ENCODE measurements around the gene MAMDC2. TPM values are rescaled to one million over a fixed set of nuclear protein-coding genes. Genes with fewer than 3 reads are reported as not detected.

MAMDC2 gene
- total and polyA plus RNA-seq, 2 of the 4 experiments (the other 2 are of a cell fraction) = 5.0 to 5.2 TPM

GRCh38 chr9:70147651-70148050 lies 104.0 kb downstream of the MAMDC2 start:
- no peaks in the 10 kb centered on the region for H3K79me1 ChIP-seq (ENCODE audit: low read depth in 1 of 2, low read length in 2 of 2)
- no peak overlapping the region for H3K4ac ChIP-seq (ENCODE audit: low read depth, low read length)
- DNase-seq (no peak), ATAC-seq (ENCODE audit: low read depth) (no peak)
- ChIA-PET POLR2A (ENCODE audit: unreplicated experiment) (no interaction called here), CTCF (interaction anchor here (0.6 kb wide), 1 partner anchor 12 kb away, joined by 4 read pairs; no protein-coding TSS in a partner anchor)
- no peak for TF ChIP-seq RCOR1 (IDR thresholded peaks at IDR 0.05; ENCODE audit: insufficient replicate concordance, low read length)
- no peak for TF ChIP-seq NFE2L2 (IDR thresholded peaks at IDR 0.05; ENCODE audit: low read depth, low read length)
- no peak overlapping the region for H4K8ac ChIP-seq (ENCODE audit: low read depth in 2 of 2, low read length in 2 of 2)
- H3K27ac ChIP-seq (ENCODE audit: insufficient read depth, low read length) = no peak overlapping the region
- no peak overlapping the region for H2BK15ac ChIP-seq (ENCODE audit: low read depth, low read length)
- no peak overlapping the region for H2AK9ac ChIP-seq (replicated peaks; ENCODE audit: low read depth, low read length, poor library complexity)
- H4K20me1 ChIP-seq (ENCODE audit: insufficient read depth, low read length) = no peaks in the 10 kb centered on the region
- dilution Hi-C loops (cut with HindIII; ENCODE audit: low sequenced_read_pairs, unreplicated experiment) = no loop called here
- H3K18ac ChIP-seq (ENCODE audit: low read depth, low read length) = no peak overlapping the region
- H2AK5ac ChIP-seq (ENCODE audit: low read depth, low read length) = no peak overlapping the region
- no peak overlapping the region for H3K23ac ChIP-seq (ENCODE audit: low read depth, low read length)
- no peak overlapping the region for H2BK20ac ChIP-seq (ENCODE audit: low read depth, low read length)
- no peaks in the 10 kb centered on the region for H3K9me3 ChIP-seq (ENCODE audit: control insufficient read depth, insufficient read depth, low read length)
- no peaks in the 10 kb centered on the region for H3K36me3 ChIP-seq (ENCODE audit: control insufficient read depth, insufficient read depth, low read length)
- H4K91ac ChIP-seq (ENCODE audit: insufficient read depth, low read depth, low read length) = no peak overlapping the region
- intact Hi-C loops (cut with micrococcal nuclease) = no loop called here
- no peak overlapping the region for H3K4me2 ChIP-seq (ENCODE audit: low read depth, low read length)
- H3K14ac ChIP-seq (replicated peaks; ENCODE audit: low read depth, low read length) = no peak overlapping the region
- in situ Hi-C loops (cut with MboI; ENCODE audit: low sequenced_read_pairs) = no loop called here
- H3K4me3 ChIP-seq (ENCODE audit: insufficient read depth, low read depth, low read length) = no peak overlapping the region
- no CpG with 5 or more reads among the region's 3 CpGs for WGBS, 2 experiments (ENCODE audit: extremely low coverage in 2 of 2, insufficient read length in 1 of 2)
- H4K5ac ChIP-seq (ENCODE audit: low read depth, low read length) = no peak overlapping the region
- no peak overlapping the region for H2BK5ac ChIP-seq (ENCODE audit: low read depth, low read length, poor library complexity, severe bottlenecking)
- H3K4me1 ChIP-seq (ENCODE audit: control insufficient read depth, insufficient read depth, low read length) = peaks cover 7% of the 10 kb centered on the region
- H2BK120ac ChIP-seq (ENCODE audit: low read depth, low read length) = no peak overlapping the region
- no peaks in the 10 kb centered on the region for H3K27me3 ChIP-seq (ENCODE audit: control insufficient read depth, insufficient read depth, low read length)
- BruUV-seq (replicated peaks) = no TSS peak
- H3K56ac ChIP-seq (ENCODE audit: extremely low read depth, insufficient read depth, low read length) = no peak overlapping the region
- no peak overlapping the region for H2AFZ ChIP-seq (replicated peaks; ENCODE audit: low read length, poor library complexity)
- H3K9ac ChIP-seq (ENCODE audit: low read depth, low read length) = no peak overlapping the region
- peaks cover 3% of the 10 kb centered on the region; the same call in 1 of the 2 replicates for H3K9me1 ChIP-seq (ENCODE audit: insufficient read depth, low read length)

Data from IMR-90 (cell line).